ENCODE measurements around the gene TEX22. TPM values are rescaled to one million over a fixed set of nuclear protein-coding genes. Genes with fewer than 3 reads are reported as not detected.

TEX22 gene
- total RNA-seq, 1 donor from 2014 or later, result 0.99 TPM

DNA sequence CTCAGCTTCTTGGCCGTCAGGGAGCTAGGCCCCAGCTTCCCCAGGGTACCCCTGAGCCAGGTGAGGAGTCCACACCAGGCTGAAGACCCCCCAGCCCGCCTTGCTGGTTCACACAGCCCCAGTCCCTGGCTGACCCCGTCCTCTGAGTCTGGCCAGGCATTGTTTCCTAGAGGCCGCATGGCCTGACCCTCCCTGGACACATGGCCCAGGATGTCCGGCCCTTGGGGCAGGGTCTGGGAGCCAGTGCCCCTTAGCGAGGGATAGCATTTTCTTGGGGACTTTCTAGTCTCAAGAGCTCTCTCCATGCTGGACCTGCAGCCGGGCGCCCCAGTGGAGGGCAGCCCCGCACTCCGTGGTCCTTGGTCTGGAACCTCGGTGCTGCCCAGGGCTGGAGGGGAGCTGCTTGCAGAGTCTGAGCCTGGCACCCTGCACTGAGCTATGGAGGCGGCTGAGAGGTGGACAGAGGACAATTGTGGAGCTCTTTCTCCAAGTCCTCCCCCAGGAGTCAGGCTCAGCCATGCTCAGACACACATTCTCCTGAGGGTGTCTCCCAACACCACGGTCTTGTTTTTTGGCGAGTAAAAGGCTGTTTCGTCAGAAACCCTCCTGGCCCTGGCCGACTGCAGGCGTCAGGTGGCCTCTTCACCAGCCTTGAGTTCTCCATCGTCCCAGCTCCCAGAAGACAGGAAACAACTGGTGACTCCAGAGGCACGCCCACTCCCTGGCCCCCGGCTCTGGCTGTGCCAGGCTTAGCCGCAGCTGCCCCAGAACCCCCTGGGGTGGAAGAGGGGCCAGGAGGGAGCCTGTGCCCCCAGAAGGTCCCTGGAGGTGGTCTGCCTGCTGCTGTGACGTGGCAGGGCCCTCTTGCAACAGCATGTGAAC is 58.6 kb downstream of the TEX22 start:
- TF ChIP-seq, protein P1, sequence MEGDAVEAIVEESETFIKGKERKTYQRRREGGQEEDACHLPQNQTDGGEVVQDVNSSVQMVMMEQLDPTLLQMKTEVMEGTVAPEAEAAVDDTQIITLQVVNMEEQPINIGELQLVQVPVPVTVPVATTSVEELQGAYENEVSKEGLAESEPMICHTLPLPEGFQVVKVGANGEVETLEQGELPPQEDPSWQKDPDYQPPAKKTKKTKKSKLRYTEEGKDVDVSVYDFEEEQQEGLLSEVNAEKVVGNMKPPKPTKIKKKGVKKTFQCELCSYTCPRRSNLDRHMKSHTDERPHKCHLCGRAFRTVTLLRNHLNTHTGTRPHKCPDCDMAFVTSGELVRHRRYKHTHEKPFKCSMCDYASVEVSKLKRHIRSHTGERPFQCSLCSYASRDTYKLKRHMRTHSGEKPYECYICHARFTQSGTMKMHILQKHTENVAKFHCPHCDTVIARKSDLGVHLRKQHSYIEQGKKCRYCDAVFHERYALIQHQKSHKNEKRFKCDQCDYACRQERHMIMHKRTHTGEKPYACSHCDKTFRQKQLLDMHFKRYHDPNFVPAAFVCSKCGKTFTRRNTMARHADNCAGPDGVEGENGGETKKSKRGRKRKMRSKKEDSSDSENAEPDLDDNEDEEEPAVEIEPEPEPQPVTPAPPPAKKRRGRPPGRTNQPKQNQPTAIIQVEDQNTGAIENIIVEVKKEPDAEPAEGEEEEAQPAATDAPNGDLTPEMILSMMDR (IDR thresholded peaks at IDR 0.05; ENCODE audit: borderline replicate concordance), result peak; percentile 20
- H3K4me3 ChIP-seq, result no peak overlapping the region
- no peak overlapping the region for H3K27ac ChIP-seq (replicated peaks)
- H3K4me1 ChIP-seq, result peaks cover 8% of the 10 kb centered on the region
- intact Hi-C loops (cut with micrococcal nuclease), result no loop called here
- peaks cover 70% of the 10 kb centered on the region for H3K36me3 ChIP-seq
- H3K27me3 ChIP-seq (ENCODE audit: low read depth), result no peaks in the 10 kb centered on the region
- DNase-seq, result no peak
- H3K9me3 ChIP-seq (replicated peaks), result no peaks in the 10 kb centered on the region

DNA sequence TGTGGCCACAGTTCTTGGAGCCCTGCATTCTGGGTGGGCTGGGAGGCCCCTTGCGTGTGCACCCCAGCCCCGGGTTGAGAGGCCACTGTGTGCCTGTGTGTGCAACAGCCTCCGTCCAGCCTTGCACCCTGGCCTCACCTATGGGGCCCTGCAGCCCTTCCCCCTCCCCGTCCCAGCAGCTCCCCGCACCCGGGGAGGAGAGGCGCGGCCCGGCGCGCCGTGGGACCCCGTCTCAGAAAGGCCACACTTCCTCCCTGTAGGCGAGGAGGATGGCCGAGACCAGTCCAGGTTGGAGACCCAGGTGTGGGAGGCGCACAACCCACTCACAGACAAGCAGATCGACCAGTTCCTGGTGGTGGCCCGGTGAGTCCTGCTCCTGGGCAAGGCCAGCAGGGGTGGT is 59.7 kb downstream of the TEX22 start:
- Histone ChIP-seq H3K27me3 (ENCODE audit: low read depth) (no peaks in the 10 kb centered on the region), H3K4me3 (no peak overlapping the region), H3K4me1 (peaks cover 11% of the 10 kb centered on the region), H3K9me3 (replicated peaks) (no peaks in the 10 kb centered on the region), H3K36me3 (peaks cover 64% of the 10 kb centered on the region), H3K27ac (replicated peaks) (no peak overlapping the region)
- DNase-seq, result no peak
- TF ChIP-seq, protein P1 (IDR thresholded peaks at IDR 0.05; ENCODE audit: borderline replicate concordance), result no peak
- intact Hi-C loops (cut with micrococcal nuclease), result no loop called here

- TF ChIP-seq, protein P1 (IDR thresholded peaks at IDR 0.05; ENCODE audit: borderline replicate concordance), result no peak
Observed at GRCh38 chr14:105458571-105458970, 60.2 kb downstream of the TEX22 start.

GRCh38 chr14:105460116-105460515 is 61.8 kb downstream of the TEX22 start:
- Histone ChIP-seq H3K4me3 (no peak overlapping the region), H3K27ac (replicated peaks) (no peak overlapping the region), H3K36me3 (peaks cover 64% of the 10 kb centered on the region), H3K9me3 (replicated peaks) (no peaks in the 10 kb centered on the region), H3K4me1 (peaks cover 28% of the 10 kb centered on the region), H3K27me3 (ENCODE audit: low read depth) (no peaks in the 10 kb centered on the region)
- TF ChIP-seq, protein P1 (IDR thresholded peaks at IDR 0.05; ENCODE audit: borderline replicate concordance), result no peak
- no peak for DNase-seq
- intact Hi-C loops (cut with micrococcal nuclease), result no loop called here

More at GRCh38 chr14:105458571-105458970, 60.2 kb downstream of the TEX22 start:
- Histone ChIP-seq H3K27ac (replicated peaks) (no peak overlapping the region), H3K4me3 (no peak overlapping the region), H3K9me3 (replicated peaks) (no peaks in the 10 kb centered on the region), H3K36me3 (peaks cover 64% of the 10 kb centered on the region), H3K27me3 (ENCODE audit: low read depth) (no peaks in the 10 kb centered on the region), H3K4me1 (peaks cover 16% of the 10 kb centered on the region)
- intact Hi-C loops (cut with micrococcal nuclease), result no loop called here
- DNase-seq, result no peak

DNA sequence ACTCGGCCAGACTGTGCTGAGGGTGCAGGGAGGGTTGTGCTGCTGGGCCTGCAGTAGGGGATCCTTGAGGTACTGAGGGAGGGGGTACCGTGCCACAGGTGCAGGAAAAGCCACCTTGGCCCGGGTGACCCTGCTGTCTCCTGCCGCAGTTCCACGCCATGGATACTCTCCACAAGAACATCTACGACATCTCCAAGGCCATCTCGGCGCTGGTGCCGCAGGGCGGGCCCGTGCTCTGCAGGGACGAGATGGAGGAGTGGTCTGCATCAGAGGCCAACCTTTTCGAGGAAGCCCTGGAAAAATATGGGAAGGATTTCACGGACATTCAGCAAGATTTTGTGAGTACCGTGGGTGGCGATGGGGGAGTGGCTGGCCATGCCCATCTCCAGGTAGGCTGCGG is 62.3 kb downstream of the TEX22 start:
- intact Hi-C loops (cut with micrococcal nuclease), result no loop called here
- TF ChIP-seq, protein P1 (IDR thresholded peaks at IDR 0.05; ENCODE audit: borderline replicate concordance), result no peak
- no peaks in the 10 kb centered on the region for H3K9me3 ChIP-seq (replicated peaks)
- peaks cover 62% of the 10 kb centered on the region for H3K36me3 ChIP-seq
- no peak for DNase-seq
- peaks cover 33% of the 10 kb centered on the region for H3K4me1 ChIP-seq
- H3K27ac ChIP-seq (replicated peaks), result no peak overlapping the region
- H3K27me3 ChIP-seq (ENCODE audit: low read depth), result no peaks in the 10 kb centered on the region
- no peak overlapping the region for H3K4me3 ChIP-seq
